GM21723 (cell line): ENCODE measurements around the gene AMIGO2.

Source experiments
- ATAC-seq: cut with Tn5 transposase; IDR thresholded peaks from one replicate; pipeline ENCODE4 v1.9.1; 2021; ENCODE audit warnings: mild to moderate bottlenecking, moderate library complexity; ENCODE audit not compliant: unreplicated experiment

Gene AMIGO2

GRCh38 chr12:47099610-47100009 lies 19.9 kb upstream of the AMIGO2 start:
- ATAC-seq, result no peak

GRCh38 chr12:47098099-47098498 lies 18.3 kb upstream of the AMIGO2 start:
- ATAC-seq, result no peak

GRCh38 chr12:47097276-47097896 lies 17.6 kb upstream of the AMIGO2 start:
- no peak for ATAC-seq

- ATAC-seq, result no peak
Measured at GRCh38 chr12:47095446-47096236, 15.9 kb upstream of the AMIGO2 start.

GRCh38 chr12:47094804-47095203 lies 15.0 kb upstream of the AMIGO2 start:
- ATAC-seq, result no peak

- ATAC-seq, result no peak
Measured at GRCh38 chr12:47091009-47091408, 11.2 kb upstream of the AMIGO2 start.

- no peak for ATAC-seq
Measured at GRCh38 chr12:47088021-47088944, 8.5 kb upstream of the AMIGO2 start.

- no peak for ATAC-seq
Measured at GRCh38 chr12:47087088-47087688, 7.4 kb upstream of the AMIGO2 start.

- ATAC-seq, result peak; percentile 59
Measured at GRCh38 chr12:47085815-47086252, 6.1 kb upstream of the AMIGO2 start.

GRCh38 chr12:47084172-47084571 lies 4.4 kb upstream of the AMIGO2 start:
- ATAC-seq, result no peak

- ATAC-seq, result no peak
Measured at GRCh38 chr12:47082796-47083621, 3.2 kb upstream of the AMIGO2 start.

- no peak for ATAC-seq
Measured at GRCh38 chr12:47082283-47082682, 2.5 kb upstream of the AMIGO2 start.

- ATAC-seq, result peak; percentile 38
Measured at GRCh38 chr12:47080725-47081502, 1.2 kb upstream of the AMIGO2 start.

- peak; percentile 37 for ATAC-seq
Measured at GRCh38 chr12:47079981-47080724, 394 bp upstream of the AMIGO2 start.

GRCh38 chr12:47078733-47079467 lies 859 bp downstream of the AMIGO2 start:
- ATAC-seq, result no peak

- ATAC-seq, result no peak
Measured at GRCh38 chr12:47078086-47078395, 1.7 kb downstream of the AMIGO2 start.

- no peak for ATAC-seq
Measured at GRCh38 chr12:47077206-47078085, 2.3 kb downstream of the AMIGO2 start.
